SK-N-MC (cell line): ENCODE measurements around the gene FKBP8.

Source experiments
- EZH2 ChIP-seq: fragments of 200-600 bp; sonication (generic); IDR thresholded peaks from one replicate; pipeline ENCODE4 v1.6.1; 2017; ENCODE audit warnings: antibody characterized with exemption
- POLR2AphosphoS5 ChIP-seq: IDR thresholded peaks from 2 replicates; pipeline ENCODE4 v1.6.1; 2012; ENCODE audit warnings: mild to moderate bottlenecking, low read depth, low read length, borderline replicate concordance

- TF ChIP-seq POLR2AphosphoS5 (no peak), EZH2 (no peak)
These were observed 10.3 kb downstream of the FKBP8 start for GRCh38 chr19:18533058-18533457.
